CD4-positive, alpha-beta T cell treated with Interleukin-4 for 1 hour (primary cell): Measurements from ENCODE around the gene CFAP97.
"Not testable (repeated sequence)": the region's sequence is repeated elsewhere in the genome, so short reads cannot be mapped to it uniquely, and the experiment has no call there.

ENCODE experiments used
- DNase-seq, 2 donors: peaks; one replicate each; pipeline ENCODE4 v3.0.0-alpha.2; 2020 to 2022

The CFAP97 gene

DNA sequence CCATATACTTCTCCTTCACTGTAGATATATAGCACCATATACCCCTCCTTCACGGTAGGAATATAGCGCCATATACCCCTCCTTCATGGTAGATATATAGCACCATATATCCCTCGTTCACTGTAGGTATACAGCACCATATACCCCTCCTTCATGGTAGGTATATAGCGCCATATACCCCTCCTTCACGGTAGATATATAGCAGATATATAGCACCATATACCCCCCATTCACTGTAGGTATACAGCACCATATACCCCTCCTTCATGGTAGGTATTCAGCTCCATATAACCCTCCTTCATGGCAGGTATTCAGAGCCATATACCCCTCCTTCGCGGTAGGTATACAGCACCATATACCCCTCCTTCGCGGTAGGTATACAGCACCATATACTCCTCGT, 18.1 kb upstream of the CFAP97 start:
- DNase-seq = no peak

- no peak for DNase-seq
Observed at GRCh38 chr4:185221491-185221890, 17.7 kb upstream of the CFAP97 start.

DNA sequence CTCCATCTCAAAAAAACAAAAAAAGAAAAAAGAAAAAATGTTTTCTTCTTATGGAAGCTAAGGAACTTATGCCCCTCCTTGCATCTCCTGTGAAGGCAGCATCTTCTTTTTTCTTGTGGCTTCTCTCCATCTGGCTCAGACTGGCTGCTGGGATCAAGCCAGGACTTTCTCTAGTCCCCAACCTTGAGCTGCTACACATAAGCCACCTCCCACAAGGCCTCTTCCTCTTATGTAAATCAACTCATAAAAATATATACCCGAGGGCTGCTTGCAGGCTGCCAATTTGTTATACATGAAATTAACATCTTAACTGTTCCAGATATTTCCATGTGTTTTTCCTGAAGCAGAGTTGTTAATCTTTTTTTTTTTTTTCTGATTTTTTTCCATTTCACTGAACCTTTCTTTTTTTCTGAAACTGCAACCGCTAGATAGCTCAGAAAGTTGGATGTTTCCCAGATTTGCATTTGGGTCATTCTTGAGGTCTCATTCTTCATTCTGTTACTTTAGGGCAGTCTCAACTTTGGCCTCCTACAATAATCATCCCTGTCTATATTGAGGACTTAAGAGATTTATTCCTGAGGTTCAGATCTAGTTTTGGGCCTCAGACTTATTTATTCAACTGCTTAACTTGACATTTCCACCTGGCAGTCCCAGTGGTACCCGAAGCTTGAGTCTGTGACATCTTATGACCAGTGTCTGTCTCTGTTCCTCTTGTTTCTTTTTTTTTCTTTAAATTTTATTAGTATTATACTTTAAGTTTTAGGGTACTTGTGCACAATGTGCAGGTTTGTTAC, 15.9 kb upstream of the CFAP97 start:
- DNase-seq = no peak

- no peak for DNase-seq
Observed at GRCh38 chr4:185218312-185218711, 14.5 kb upstream of the CFAP97 start.

GRCh38 chr4:185217408-185217975, 13.7 kb upstream of the CFAP97 start:
- DNase-seq = no peak

- no peak for DNase-seq
Observed at GRCh38 chr4:185215261-185215660, 11.5 kb upstream of the CFAP97 start.

DNA sequence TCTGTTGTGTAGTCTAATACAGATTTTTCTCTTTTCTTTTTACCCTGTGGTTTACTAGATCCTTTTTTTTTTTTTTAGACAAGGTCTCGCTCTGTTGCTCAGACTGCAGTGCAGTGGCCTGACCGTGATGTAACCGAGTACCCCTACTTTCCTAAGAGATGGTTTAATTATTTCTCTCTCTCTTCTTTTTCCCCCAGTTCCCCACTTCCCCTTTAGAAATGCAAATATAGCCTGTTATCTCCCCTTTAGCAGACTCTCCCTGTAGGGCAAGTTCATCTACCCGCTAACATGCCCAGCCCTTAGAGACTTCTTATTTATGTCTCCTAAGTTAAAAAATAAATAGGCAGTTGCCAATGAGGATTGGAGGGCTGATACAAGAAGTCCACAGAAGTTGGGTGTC, 10.1 kb upstream of the CFAP97 start:
- peak in 1 of 2 donors; percentile 50 for DNase-seq

DNA sequence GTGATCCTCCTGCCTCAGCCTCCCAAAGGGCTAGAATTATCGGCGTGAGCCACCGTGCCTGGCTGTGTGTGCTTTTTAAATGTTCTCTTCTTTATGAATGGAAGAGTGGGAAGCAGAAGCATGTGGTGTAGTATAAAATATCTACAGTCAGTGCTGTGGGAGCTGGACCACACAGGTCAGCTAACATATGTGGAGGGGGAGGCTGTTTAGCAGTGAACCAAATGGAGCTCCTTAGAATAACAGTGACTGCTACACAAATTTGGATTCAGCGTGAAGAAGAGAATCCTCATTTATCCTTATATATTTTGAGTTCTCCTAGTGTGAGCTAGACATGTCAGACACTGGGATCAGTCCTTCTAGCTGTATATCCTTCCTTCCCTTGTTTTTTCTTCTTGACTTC, 8.8 kb upstream of the CFAP97 start:
- DNase-seq = no peak

DNA sequence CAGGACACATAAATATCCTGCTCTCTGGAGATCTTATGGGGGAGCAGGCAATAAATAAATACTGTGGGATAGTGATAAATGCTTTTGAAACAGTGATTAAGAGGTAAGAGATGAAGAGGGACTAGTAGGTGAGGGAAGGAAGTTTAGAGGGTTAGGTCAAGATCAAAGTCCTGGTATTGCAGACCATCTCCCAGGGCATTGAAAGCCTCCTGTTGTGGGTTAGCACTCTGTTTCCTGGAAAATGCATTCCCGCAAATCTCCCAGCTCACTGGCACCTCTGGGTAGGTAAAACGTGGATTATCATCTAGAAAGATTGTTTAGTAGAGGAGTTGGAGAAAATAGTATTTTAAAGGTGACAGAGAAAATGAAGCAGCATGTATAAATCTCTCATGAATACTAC, 7.8 kb upstream of the CFAP97 start:
- DNase-seq = no peak

DNA sequence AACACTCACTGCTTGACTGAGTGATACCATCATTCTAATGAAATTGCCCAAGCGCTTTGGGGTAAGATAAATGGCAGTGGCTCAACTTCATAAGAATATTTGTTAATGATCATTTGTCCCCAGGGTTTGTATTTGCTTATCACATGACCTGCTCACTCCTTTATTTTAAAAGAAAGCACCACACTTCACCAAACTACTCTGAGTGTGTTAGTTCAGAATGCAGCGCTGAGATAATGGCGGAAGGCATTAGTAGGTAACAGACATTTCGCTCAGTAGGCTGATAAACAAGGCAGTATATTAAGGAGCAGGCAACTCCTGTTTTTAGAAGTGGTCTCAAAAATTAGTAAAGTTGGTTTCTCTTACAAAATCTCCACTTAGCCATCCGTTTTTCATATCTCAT, 7.2 kb upstream of the CFAP97 start:
- no peak for DNase-seq

- DNase-seq = peak; percentile 32 to 41
Observed at GRCh38 chr4:185210102-185210981, 6.5 kb upstream of the CFAP97 start.

DNA sequence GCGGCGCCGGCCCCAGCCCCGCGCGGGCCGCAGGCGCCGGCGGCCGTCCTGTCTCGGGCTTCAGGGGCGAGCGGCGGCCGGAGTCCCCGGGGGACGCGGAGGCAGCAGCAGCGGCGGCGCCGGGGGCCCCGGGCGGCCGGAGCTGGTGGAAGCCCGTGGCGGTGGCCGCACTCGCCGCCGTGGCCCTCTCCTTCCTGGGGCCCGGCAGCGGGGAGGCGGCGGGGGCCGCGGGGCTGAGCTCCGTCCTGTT, 6.0 kb upstream of the CFAP97 start:
- not testable (repeated sequence) for DNase-seq

GRCh38 chr4:185209031-185209851, 5.4 kb upstream of the CFAP97 start, which contains the start of gene SNX25:
SNX25 (plus strand) TSS chr4:185209598; CDS start chr4:185209827, 229 bp downstream.
- DNase-seq = peak; percentile 87

DNA sequence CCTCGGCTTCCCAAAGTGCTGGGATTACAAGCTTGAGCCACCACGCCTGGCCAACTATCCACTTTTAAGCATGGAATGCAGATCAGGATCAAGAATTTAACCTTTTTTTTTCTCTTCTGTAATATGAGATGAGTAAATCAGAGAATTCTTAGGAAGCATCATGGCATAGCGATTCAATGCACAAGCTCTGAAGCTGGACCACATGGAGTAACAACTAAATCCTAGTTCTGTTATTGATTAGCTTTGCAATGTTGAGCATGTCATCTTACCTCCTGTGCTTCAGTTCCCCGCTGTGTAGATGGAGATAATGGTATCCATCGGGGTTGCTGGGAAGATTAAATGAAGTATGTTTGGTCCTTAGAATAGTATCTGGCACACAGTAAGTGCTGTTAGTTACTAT, 3.7 kb upstream of the CFAP97 start:
- no peak for DNase-seq

DNA sequence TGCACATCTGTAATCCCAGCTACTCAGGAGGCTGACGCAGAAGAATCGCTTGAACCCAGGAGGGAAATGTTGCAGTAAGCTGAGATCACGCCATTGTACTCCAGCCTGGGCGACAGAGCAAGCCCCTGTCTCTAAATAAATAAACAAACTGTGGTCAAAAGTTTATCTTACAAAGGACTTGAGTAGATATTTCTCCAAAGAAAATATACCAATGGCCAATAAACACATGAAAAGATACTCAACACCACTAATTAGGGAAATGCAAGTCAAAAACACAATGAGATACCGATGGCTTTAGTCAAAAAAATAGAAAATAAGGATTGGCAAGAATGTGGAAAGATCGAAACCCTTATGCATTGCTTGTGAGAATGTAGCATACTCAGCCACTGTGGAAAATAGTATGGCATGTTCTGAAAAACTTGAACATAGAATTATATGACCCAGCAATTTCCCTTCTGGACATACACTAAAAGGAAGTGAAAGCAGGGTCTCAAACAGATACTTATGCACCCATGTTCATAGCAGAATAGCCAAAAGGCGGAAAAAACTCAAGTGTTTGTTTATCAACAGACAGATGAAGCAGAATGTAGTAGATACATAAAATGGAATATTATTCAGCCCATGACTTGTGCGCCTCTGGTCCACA, 2.0 kb upstream of the CFAP97 start:
- DNase-seq = no peak

GRCh38 chr4:185205073-185205472, 1.3 kb upstream of the CFAP97 start:
- DNase-seq = not testable (repeated sequence)

DNA sequence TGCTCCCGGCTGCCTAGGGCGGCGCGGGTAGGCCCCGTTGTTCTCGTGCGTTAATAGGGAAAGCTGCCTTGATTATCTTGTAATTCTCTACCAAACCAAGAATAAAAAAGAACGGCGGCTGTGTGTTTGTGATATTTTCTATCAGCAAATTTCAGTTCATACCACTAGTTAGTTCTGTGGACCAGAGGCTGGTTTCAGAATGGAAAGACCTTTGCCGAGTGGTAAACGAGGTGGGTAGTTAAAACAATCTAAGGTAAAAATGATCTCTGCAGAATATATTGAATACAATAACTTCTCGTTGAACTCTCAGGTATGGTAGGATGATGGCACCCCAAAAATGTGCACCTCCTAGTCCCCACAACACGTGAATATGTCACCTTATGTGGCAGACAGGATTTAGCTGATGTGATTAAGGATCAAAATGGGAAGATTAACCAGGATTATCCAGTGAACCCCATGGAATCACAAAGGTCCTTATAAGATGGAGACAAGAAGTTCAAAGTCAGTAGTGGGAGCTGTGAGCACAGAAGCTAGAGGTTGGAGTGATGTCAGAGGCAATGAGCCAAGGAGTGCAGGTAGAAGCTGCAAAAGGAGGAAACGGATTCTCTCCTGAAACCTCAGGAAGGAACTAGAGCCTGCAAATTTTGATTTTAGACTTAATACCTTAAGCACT, 574 bp upstream of the CFAP97 start:
- no peak for DNase-seq

DNA sequence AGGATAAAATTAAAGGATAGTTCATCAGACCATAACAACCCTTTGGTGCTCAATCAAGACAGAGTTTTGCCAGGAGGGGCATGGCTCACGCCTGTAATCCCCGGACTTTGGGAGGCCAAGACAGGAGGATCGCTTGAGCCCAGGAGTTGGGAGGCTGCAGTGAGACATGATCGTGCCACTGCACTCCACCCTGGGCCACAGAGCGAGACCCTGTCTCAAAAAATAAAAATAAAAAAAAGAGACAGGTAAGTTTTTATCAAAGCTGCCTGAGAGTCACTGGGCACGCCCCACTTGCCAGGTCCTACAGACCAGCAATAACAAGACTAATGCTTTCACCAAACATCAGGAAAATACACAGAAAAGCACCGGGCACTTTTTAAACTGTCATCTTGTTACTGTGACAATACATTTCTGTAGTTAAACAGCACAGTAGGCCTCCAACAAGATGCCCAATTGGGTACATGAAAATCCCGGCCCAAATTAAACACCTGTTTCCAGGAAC, 765 bp downstream of the CFAP97 start:
- DNase-seq = no peak

DNA sequence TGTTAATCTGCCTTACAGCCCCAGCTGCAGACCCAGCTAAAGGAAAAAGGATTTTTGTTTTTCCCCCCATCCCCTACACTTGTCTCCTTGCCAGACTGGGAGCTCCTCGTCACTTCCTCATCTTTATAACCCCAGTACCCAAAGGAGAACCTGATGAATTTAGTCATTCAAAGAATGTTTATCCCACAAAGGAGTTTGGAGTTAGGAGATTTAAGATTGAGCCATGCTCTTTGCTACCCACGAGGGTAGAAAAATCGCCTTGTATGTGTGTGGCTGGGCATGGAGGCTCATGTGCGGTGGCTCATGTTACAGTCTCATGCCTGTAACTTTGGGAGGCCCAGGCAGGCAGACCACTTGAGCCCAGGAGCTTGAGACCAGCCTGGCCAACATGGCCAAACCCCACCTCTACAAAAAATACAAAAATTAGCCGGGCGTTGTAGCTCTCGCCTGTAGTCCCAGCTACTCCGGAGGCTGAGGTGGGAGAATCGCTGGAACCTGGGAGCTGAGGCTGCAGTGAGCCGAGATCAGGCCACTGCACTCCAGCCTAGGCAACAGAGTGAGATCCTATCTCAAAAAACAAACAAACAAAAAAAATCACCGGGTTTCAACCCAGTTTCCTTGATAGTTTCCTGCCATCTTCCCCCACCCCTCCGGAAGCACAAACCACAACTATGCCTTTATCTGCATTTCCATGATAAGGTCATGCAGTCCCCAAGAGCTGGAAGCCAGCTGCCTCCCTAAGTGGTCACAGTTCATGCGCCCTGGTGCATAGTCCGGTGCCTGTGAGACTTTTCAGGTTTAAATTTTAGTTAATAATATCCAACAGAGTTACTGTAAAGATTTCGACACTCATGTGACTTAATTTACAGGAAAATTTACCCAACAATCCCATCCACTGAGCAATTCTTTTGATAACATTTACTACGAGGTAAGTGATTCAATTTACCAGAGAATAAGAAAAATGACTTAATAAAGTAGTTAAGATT, 1.5 kb downstream of the CFAP97 start:
- DNase-seq = peak in 1 of 2 donors; percentile 77

GRCh38 chr4:185198189-185198588, 5.6 kb downstream of the CFAP97 start:
- not testable (repeated sequence) for DNase-seq
